ENCODE measurements around the gene CAMK2N1. TPM values are rescaled to one million over a fixed set of nuclear protein-coding genes. Genes with fewer than 3 reads are reported as not detected.

Gene CAMK2N1
- total and polyA plus RNA-seq, 2 experiments from 2014 or later: 38.5 to 45.5 TPM

DNA sequence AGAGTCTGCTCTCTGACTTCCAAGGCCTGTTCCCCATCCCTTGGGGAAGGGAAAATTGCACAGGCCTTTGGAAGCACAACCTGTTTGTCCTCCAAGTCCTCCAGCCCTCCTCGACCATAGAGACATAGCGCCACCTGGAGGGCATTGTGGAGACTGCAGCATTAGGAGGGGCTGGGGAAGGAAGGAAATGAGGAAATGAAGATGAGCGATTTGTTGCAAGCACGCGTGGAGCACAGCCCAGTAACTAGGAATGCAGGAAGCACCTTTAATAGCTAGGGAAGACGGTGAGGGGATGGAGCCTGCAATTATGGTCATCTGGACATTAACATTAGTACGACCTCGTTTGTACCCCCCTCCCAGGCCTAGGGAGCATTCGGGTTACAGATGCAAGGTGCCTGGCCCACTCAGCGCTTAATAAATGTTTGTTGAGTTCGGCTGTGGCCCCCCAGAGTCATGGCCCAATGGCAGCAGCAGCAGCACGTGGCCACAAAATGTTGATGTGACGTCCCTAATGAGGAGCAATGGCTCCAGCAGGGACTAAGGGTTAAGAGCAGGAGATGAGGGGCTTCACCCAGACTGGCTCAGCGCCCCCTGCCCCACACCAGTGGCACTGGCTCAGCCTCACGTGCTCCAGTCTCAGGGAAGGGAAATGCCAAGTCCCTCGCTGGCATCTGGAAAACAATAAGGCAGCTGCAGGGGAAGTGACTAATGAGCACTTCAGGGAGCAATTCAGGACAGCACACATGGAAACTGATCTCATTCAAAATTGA is 8.0 kb upstream of the CAMK2N1 start:
- WGBS (ENCODE audit: low lambda C conversion rate, missing lambda C conversion rate): 7% methylated on average over 15 of the region's 16 CpGs
- no peak overlapping the region for H2AFZ ChIP-seq

DNA sequence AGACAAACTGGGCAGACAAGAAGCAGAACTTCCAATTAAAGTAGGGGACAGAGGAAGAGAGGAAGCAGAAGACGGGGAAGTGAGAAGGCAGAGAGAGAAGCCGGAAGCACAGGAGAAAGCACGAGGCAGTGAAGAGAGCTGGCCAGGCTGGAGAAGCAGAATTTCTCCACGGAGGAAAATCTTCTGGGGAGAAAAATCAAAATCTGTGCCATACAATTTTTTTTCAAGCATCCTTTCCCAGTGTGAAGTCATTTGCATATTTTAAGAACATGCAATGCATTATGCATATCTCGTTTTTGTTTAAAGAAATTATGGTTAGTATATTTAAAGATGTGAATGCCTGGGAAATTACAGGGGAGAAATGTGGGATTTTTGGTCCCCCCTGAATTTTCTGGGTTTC is 7.3 kb upstream of the CAMK2N1 start:
- 66% methylated on average over 5 of the region's 5 CpGs for WGBS (ENCODE audit: low lambda C conversion rate, missing lambda C conversion rate)

More for the DNA sequence above, 8.0 kb upstream of the CAMK2N1 start:
- H3K4me3 ChIP-seq: no peak overlapping the region
- peak; percentile 89 for DNase-seq (ENCODE audit: low spot score)
- peak overlapping the region; percentile 65 for H3K4me2 ChIP-seq
- no peak overlapping the region for H3K27ac ChIP-seq
- H3K4me1 ChIP-seq (ENCODE audit: insufficient read depth): no peaks in the 10 kb centered on the region
- H4K20me1 ChIP-seq (ENCODE audit: insufficient read depth, poor library complexity, severe bottlenecking): no peaks in the 10 kb centered on the region
- H3K27me3 ChIP-seq: no peaks in the 10 kb centered on the region
- no peaks in the 10 kb centered on the region for H3K36me3 ChIP-seq (replicated peaks; ENCODE audit: insufficient read depth, low read depth)
- no peaks in the 10 kb centered on the region for H3K9me3 ChIP-seq (ENCODE audit: low read depth)
- no peak for TF ChIP-seq EZH2phosphoT487 (IDR thresholded peaks at IDR 0.05; ENCODE audit: low read depth, severe bottlenecking, unreplicated experiment)
- TF ChIP-seq, protein P1, sequence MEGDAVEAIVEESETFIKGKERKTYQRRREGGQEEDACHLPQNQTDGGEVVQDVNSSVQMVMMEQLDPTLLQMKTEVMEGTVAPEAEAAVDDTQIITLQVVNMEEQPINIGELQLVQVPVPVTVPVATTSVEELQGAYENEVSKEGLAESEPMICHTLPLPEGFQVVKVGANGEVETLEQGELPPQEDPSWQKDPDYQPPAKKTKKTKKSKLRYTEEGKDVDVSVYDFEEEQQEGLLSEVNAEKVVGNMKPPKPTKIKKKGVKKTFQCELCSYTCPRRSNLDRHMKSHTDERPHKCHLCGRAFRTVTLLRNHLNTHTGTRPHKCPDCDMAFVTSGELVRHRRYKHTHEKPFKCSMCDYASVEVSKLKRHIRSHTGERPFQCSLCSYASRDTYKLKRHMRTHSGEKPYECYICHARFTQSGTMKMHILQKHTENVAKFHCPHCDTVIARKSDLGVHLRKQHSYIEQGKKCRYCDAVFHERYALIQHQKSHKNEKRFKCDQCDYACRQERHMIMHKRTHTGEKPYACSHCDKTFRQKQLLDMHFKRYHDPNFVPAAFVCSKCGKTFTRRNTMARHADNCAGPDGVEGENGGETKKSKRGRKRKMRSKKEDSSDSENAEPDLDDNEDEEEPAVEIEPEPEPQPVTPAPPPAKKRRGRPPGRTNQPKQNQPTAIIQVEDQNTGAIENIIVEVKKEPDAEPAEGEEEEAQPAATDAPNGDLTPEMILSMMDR (IDR thresholded peaks at IDR 0.05; ENCODE audit: poor library complexity): peak; percentile 96
- no peaks in the 10 kb centered on the region for H3K79me2 ChIP-seq
- no peaks in the 10 kb centered on the region for H3K9me2 ChIP-seq (replicated peaks; ENCODE audit: insufficient read depth)

DNA sequence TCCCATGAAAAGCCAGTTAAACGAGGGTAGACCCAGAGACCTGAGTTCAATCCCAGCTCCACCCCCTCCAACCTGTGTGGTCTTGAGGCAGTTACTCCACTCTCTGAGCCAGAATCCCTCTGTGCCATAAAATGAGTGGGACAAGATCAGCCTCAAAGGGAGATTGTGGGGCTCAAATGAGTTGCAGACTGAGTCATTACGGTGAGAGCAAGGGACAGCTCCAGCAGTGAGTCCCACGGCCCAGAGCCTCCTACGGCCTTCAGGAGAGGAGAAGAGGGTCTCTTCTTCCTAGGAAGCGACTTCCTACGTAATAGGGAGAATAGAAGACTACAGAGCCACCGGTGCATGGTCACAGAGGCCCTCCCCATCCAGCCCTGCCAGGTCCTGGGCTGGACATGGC is 6.7 kb upstream of the CAMK2N1 start:
- H3K27me3 ChIP-seq: no peaks in the 10 kb centered on the region
- no peak overlapping the region for H3K4me2 ChIP-seq
- H3K36me3 ChIP-seq (replicated peaks; ENCODE audit: insufficient read depth, low read depth): no peaks in the 10 kb centered on the region
- whole genome bisulfite sequencing (ENCODE audit: low lambda C conversion rate, missing lambda C conversion rate): 68% methylated on average over 7 of the region's 7 CpGs
- H3K79me2 ChIP-seq: no peaks in the 10 kb centered on the region
- no peak for TF ChIP-seq EZH2phosphoT487 (IDR thresholded peaks at IDR 0.05; ENCODE audit: low read depth, severe bottlenecking, unreplicated experiment)
- TF ChIP-seq, protein P1 (IDR thresholded peaks at IDR 0.05; ENCODE audit: poor library complexity): no peak
- TF ChIP-seq EZH2 (IDR thresholded peaks at IDR 0.05; ENCODE audit: borderline replicate concordance): no peak
- H3K9me3 ChIP-seq (ENCODE audit: low read depth): no peaks in the 10 kb centered on the region
- H4K20me1 ChIP-seq (ENCODE audit: insufficient read depth, poor library complexity, severe bottlenecking): no peaks in the 10 kb centered on the region
- H3K9me2 ChIP-seq (replicated peaks; ENCODE audit: insufficient read depth): no peaks in the 10 kb centered on the region
- H3K4me3 ChIP-seq: no peak overlapping the region
- H3K27ac ChIP-seq: no peak overlapping the region
- no peak overlapping the region for H2AFZ ChIP-seq
- no peak for DNase-seq (ENCODE audit: low spot score)
- no peaks in the 10 kb centered on the region for H3K4me1 ChIP-seq (ENCODE audit: insufficient read depth)

More for the DNA sequence above, 7.3 kb upstream of the CAMK2N1 start:
- no peak overlapping the region for H3K4me2 ChIP-seq
- H3K36me3 ChIP-seq (replicated peaks; ENCODE audit: insufficient read depth, low read depth): no peaks in the 10 kb centered on the region
- no peaks in the 10 kb centered on the region for H4K20me1 ChIP-seq (ENCODE audit: insufficient read depth, poor library complexity, severe bottlenecking)
- TF ChIP-seq EZH2phosphoT487 (IDR thresholded peaks at IDR 0.05; ENCODE audit: low read depth, severe bottlenecking, unreplicated experiment): no peak
- TF ChIP-seq EZH2 (IDR thresholded peaks at IDR 0.05; ENCODE audit: borderline replicate concordance): no peak
- TF ChIP-seq, protein P1 (IDR thresholded peaks at IDR 0.05; ENCODE audit: poor library complexity): no peak
- no peak overlapping the region for H3K4me3 ChIP-seq
- H3K27me3 ChIP-seq: no peaks in the 10 kb centered on the region
- H3K4me1 ChIP-seq (ENCODE audit: insufficient read depth): no peaks in the 10 kb centered on the region
- DNase-seq (ENCODE audit: low spot score): no peak
- no peaks in the 10 kb centered on the region for H3K79me2 ChIP-seq
- no peaks in the 10 kb centered on the region for H3K9me2 ChIP-seq (replicated peaks; ENCODE audit: insufficient read depth)
- H3K27ac ChIP-seq: no peak overlapping the region
- H2AFZ ChIP-seq: no peak overlapping the region
- H3K9me3 ChIP-seq (ENCODE audit: low read depth): no peaks in the 10 kb centered on the region
